ENCODE data around the gene FAM118B. TPM values are rescaled to one million over a fixed set of nuclear protein-coding genes. Genes with fewer than 3 reads are reported as not detected.

Gene FAM118B
- total RNA-seq, 1 experiment from 2014 or later, result 24.5 TPM

DNA sequence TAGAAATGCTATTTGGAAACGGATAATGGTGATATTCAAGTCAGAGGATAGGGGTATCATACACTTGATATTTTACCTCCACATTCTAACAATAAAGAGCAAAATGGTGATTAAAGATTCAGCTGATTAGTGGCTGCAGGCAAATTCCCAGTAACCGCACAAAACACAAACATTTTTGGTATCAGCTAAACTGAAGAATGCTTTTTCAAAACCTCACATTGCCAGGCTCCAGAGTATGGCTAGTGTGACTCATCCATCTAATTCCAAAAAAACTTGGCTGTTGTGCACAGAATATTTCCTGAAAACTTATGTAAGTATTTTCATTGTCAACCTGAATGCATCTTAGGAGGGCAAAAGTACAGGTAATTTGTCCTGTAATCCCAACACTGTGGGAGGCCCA is 46.2 kb downstream of the FAM118B start:
- Histone ChIP-seq H3K4me1 (no peaks in the 10 kb centered on the region), H3K27me3 (no peaks in the 10 kb centered on the region), H3K4me3 (no peak overlapping the region), H3K9me3 (replicated peaks) (no peaks in the 10 kb centered on the region), H3K27ac (no peak overlapping the region), H3K36me3 (peaks cover 11% of the 10 kb centered on the region; the same call in 1 of the 2 replicates)
- DNase-seq, result no peak

DNA sequence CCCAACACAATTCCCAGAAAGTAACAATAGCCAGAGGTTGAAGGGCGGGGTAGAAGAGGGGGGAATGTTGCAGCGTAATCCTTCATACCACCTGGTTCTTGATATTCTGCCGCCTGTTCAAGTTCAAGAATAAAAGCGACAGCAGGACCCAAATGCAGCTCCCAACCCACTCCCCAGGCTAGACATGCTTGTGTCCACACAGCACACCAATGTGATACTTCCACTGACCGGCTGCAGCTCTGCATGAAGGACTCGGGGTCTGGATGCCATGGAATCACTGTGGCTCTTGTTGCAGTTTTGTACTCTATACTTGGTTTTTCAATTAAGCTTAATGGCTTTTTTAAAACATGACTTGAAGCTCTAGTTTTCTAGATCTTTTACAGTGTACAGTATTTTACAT is 50.6 kb downstream of the FAM118B start:
- Histone ChIP-seq H3K27me3 (no peaks in the 10 kb centered on the region), H3K9me3 (replicated peaks) (no peaks in the 10 kb centered on the region), H3K4me1 (no peaks in the 10 kb centered on the region), H3K27ac (no peak overlapping the region), H3K36me3 (peaks cover 52% of the 10 kb centered on the region), H3K4me3 (no peak overlapping the region)
- DNase-seq, result no peak

DNA sequence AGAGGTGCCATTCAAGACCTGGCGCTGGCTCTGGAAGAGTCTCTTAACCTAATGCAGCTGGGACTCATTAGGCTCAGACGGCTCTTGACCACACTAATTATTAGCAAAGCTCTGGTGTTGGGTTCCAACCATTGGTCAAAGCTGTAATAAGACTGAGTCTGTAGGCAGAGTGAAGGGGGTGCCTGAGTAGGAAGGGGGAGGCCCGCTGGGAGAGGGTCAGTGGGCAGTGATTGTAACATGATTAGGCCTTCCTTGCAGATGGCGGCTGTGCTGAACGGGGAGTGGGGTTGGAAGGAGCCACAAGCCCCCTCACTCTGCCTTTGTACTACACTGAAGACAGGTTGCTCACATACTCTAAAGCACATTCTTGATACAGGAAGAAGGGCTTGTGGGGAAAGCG is 51.9 kb downstream of the FAM118B start:
- Histone ChIP-seq H3K27ac (no peak overlapping the region), H3K4me1 (no peaks in the 10 kb centered on the region), H3K27me3 (no peaks in the 10 kb centered on the region), H3K36me3 (peaks cover 52% of the 10 kb centered on the region), H3K4me3 (no peak overlapping the region), H3K9me3 (replicated peaks) (no peaks in the 10 kb centered on the region)
- DNase-seq, result no peak

DNA sequence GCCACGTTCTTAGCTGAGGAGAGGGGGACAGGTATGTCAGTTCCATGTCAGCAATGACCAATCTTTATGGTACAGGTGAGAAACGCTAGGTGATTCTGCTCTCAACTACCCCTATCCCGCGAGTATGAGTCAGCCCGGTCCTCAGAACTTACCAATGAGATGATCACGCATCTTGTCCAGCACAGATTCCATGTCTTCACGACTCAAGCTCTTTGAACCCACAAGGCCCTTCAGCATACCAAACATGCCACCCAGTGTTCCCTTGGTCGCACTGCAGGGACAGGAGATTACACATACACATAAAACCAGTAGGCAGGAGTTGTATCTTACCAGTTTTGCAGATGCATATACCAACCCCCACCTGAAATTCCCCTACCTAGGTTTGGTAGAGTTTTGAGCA is 54.2 kb downstream of the FAM118B start:
- Histone ChIP-seq H3K27ac (no peak overlapping the region), H3K36me3 (peaks cover 52% of the 10 kb centered on the region), H3K4me3 (no peak overlapping the region), H3K4me1 (no peaks in the 10 kb centered on the region), H3K9me3 (replicated peaks) (no peaks in the 10 kb centered on the region), H3K27me3 (no peaks in the 10 kb centered on the region)
- no peak for DNase-seq

DNA sequence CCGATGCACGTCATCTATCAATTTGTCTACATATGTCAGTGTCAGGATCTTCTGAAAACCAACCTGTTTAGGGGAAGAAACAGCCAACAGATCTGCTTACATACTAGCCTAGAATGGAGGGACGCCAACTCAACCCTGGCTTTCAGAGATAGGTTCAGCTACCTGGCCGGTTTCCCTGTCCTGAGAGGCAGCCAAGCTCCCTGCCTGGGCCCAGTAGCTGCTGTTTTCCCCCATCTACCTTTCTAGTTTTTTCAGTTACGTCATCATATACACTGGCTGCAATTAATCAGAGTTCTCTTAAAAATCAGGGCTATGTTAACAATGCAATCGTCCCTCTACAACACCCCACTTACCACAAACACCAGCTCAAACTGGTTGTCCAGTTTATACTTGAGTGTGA is 56.1 kb downstream of the FAM118B start:
- Histone ChIP-seq H3K4me1 (no peaks in the 10 kb centered on the region), H3K36me3 (peaks cover 45% of the 10 kb centered on the region), H3K9me3 (replicated peaks) (no peaks in the 10 kb centered on the region), H3K27me3 (no peaks in the 10 kb centered on the region), H3K4me3 (peak overlapping the region; percentile 79), H3K27ac (peak overlapping the region; percentile 81)
- no peak for DNase-seq

DNA sequence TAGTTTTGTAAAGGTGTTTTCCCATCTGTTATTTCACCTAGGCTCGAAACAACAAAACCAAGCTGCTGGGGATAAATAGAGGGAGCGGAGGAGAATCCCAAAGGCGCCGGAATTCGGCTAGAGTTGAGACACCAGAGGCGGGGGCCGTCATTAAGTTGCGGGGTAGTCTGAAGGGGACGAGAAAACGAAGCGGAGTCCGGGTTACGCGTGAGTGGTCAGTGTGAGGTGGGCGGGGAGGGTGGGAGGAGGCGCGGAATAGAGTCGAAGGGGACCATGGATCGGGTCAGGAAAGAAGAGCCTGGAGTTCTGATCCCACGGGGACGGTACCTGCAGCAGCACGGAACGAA is 56.8 kb downstream of the FAM118B start:
- Histone ChIP-seq H3K27me3 (no peaks in the 10 kb centered on the region), H3K36me3 (peaks cover 38% of the 10 kb centered on the region), H3K9me3 (replicated peaks) (no peaks in the 10 kb centered on the region), H3K27ac (peak overlapping the region; percentile 81), H3K4me1 (no peaks in the 10 kb centered on the region), H3K4me3 (peak overlapping the region; percentile 79)
- no peak for DNase-seq

DNA sequence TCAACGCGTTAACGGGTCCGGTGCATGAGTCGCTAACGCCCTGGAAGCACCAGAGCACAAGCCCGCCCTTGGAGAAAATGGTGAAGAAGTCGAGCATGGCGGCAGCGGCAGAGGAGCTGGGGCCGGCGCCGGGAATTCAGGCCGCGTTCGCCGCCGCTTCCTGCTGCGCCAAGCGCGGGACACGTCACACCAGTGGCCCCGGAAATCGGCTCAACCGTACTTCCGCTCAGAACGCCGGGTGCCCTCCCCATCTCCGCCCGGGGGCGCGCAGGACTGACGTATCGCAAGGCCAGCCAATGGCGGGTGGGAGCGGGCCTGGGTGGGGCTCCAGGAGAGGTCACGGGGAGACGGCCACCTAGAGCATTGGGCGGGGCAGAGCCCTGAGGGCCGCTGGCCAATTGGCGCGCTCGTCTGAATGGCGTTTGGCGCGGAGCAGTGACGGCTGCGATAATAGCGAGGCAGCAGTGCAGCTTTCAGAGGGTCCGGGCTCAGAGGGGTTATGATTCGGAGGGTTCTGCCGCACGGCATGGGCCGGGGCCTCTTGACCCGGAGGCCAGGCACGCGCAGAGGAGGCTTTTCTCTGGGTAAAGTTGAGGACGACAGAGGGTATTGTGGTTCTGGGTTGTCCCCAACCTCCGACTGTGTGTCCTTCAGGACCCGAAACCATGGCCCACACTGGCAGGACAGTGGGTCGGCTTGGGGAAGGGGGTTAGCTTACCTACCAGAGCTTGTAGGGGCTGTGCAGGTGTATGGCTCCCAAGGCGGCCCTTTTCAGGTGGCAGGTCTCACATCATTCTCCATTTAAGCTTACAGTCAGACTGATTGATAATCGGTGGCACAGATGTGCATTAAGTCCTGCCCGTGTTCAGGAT is 57.4 kb downstream of the FAM118B start, which contains the start of the genes FOXRED1 and SRPRA:
Gene FOXRED1, plus strand, starts transcription at position 447 of the 872 bp plus-strand sequence. Its CDS starts 53 bp downstream, at position 500.
Gene SRPRA, minus strand, starts transcription at position 188 of the 872 bp plus-strand sequence. Its CDS starts 91 bp downstream, at position 97.
- Histone ChIP-seq H3K9me3 (replicated peaks) (no peaks in the 10 kb centered on the region), H3K27me3 (no peaks in the 10 kb centered on the region), H3K36me3 (peaks cover 35% of the 10 kb centered on the region), H3K4me3 (peak within 1 kb of the TSS; percentile 79), H3K27ac (peak within 1 kb of the TSS; percentile 81), H3K4me1 (no peaks in the 10 kb centered on the region)
- DNase-seq, result peak; percentile 97 to 99

DNA sequence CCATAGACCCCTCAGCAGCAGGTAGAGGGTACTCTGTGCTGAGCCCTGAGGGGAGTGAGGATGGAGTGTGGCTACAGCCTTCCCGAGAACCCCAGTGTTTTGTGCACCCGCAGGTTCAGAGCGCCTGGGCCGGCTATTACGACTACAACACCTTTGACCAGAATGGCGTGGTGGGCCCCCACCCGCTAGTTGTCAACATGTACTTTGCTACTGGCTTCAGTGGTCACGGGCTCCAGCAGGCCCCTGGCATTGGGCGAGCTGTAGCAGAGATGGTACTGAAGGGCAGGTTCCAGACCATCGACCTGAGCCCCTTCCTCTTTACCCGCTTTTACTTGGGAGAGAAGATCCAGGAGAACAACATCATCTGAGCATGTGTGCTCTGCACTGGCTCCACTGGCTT is 65.7 kb downstream of the FAM118B start:
- Histone ChIP-seq H3K27me3 (no peaks in the 10 kb centered on the region), H3K9me3 (replicated peaks) (no peaks in the 10 kb centered on the region), H3K27ac (no peak overlapping the region), H3K4me1 (no peaks in the 10 kb centered on the region), H3K4me3 (no peak overlapping the region), H3K36me3 (peaks cover 7% of the 10 kb centered on the region)
- no peak for DNase-seq

DNA sequence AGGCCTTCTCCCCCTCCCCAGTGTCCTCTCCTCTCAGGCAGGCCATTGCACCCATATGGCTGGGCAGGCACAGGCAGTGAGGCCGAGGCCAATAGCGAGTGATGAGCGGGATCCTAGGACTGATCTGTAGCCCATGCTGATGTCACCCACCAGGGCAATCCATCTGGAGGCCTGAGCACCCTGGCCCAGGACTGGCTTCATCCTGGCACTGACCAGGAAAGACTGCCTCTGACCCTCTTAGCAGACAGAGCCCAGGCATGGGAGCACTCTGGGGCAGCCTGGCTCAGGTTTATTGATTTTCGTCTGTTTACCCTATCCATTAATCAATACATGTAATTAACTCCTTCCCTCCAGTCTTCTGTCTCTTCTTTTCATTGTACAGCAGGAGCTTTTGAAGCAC is 66.2 kb downstream of the FAM118B start:
- no peak for DNase-seq

DNA sequence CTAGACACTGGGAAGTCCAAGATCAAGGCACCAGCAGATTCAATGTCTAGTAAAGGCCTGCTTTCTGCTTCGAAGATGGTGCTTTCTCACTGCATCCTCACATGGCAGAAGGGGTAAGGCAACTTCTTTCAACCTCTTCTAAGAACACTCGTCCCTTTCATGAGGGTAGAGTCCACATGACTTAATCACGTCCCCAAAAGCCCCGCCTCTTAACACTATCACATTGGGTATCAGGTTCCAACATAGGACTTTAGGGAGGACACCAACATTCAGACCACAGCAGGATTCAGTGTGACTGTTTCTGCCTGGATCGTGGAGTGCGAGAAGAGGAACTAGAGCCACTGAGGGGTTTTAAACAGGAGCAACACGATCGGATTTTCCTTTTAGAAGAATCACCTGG is 67.6 kb downstream of the FAM118B start:
- no peak overlapping the region for H3K4me3 ChIP-seq
- no peak for DNase-seq
- no peaks in the 10 kb centered on the region for H3K9me3 ChIP-seq (replicated peaks)
- no peaks in the 10 kb centered on the region for H3K27me3 ChIP-seq
- H3K27ac ChIP-seq, result no peak overlapping the region
- peaks cover 2% of the 10 kb centered on the region for H3K36me3 ChIP-seq
- H3K4me1 ChIP-seq, result no peaks in the 10 kb centered on the region

More for the DNA sequence above, 66.2 kb downstream of the FAM118B start:
- Histone ChIP-seq H3K4me1 (no peaks in the 10 kb centered on the region), H3K27me3 (no peaks in the 10 kb centered on the region), H3K4me3 (no peak overlapping the region), H3K36me3 (peaks cover 7% of the 10 kb centered on the region), H3K27ac (no peak overlapping the region), H3K9me3 (replicated peaks) (no peaks in the 10 kb centered on the region)

DNA sequence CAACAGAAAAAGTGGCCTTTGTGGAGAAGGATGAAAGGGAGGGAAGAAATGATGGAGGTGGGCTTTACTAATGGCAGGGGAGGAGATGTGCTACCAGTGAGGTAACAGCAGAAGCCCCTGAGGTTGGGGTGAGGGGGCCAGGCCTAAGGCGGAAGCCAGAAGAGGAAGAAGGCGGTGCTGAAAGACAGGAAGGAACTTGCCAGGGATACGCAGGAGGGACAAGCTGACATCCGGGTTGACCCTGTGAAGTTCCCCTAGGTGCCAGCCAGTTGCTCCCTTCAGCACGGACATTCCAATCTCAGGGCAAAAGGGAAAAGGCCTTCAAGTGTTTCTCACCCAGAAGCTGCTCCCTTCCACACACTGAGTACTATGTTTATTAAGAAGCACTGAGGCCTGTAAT is 69.0 kb downstream of the FAM118B start:
- Histone ChIP-seq H3K4me1 (no peaks in the 10 kb centered on the region), H3K27me3 (no peaks in the 10 kb centered on the region), H3K9me3 (replicated peaks) (no peaks in the 10 kb centered on the region), H3K27ac (no peak overlapping the region), H3K36me3 (no peaks in the 10 kb centered on the region; the same call in 1 of the 2 replicates), H3K4me3 (no peak overlapping the region)
- no peak for DNase-seq

DNA sequence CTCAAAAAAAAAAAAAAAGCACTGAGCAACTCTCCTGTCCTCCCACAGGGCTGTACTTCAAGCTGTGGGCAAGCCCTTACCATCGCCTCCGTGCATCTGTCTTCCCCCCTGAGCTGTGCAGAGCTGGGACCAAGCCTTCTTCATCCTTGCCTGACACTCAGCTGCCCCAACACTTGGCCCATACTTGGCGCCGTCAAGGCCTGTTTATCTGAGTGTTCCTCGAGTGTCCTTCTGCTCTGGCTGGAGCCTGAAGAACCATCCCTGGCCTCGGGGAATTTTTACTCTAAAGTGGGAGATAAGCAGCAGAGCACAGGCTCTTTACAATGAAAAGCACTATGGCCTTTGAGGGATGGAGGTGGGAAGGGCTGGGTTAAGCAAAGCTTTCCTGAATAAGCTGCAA is 69.7 kb downstream of the FAM118B start:
- Histone ChIP-seq H3K4me1 (no peaks in the 10 kb centered on the region), H3K36me3 (no peaks in the 10 kb centered on the region), H3K27me3 (no peaks in the 10 kb centered on the region), H3K4me3 (no peak overlapping the region), H3K9me3 (replicated peaks) (no peaks in the 10 kb centered on the region), H3K27ac (no peak overlapping the region)
- no peak for DNase-seq

DNA sequence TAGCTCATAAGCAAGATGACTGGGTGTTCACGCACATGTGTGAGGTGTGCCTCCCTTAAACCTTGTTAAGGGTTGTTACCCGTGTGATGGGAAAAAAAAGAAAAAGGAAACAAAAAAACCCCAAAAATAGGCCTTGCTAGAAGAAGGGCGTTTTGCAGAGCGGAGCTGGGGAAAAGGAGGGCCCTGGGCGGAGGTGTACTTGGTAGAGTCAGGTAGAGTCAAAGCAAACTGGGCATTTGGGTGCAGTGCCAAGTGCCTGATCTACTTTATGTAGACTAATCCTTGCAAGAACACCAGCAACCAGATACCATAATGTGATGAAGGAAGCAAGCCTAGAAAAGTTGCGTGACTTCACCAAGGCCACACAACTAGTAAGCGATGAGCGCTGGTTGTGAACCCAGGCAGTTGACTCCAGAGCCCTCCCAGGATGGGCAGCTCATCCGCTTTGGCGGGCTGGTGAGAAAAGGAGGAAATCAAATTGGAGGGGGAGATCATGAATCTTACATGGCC is 70.1 kb downstream of the FAM118B start:
- H3K27me3 ChIP-seq, result no peaks in the 10 kb centered on the region
- no peaks in the 10 kb centered on the region for H3K36me3 ChIP-seq
- peak overlapping the region; percentile 77 for H3K4me3 ChIP-seq
- no peak overlapping the region for H3K27ac ChIP-seq
- DNase-seq, result no peak
- H3K4me1 ChIP-seq, result no peaks in the 10 kb centered on the region
- H3K9me3 ChIP-seq (replicated peaks), result no peaks in the 10 kb centered on the region

DNA sequence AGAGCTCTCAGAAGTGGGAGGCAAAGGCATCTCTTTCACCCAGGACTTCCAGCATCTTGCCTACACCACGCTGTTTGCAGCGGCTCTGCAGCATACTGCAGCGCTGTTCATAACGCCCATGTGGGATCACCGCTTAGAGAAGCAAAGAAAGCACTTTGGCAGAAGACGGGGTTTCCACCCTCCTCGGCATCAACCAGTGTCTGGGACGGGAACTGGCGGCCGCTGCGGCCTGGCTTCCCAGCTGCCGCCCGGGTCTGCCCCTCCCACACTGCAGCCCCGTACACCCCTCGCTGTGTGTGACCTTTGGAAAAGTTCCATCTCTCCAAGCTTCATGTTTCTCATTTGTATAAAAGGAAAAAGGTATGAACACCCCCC is 70.8 kb downstream of the FAM118B start:
- peak overlapping the region; percentile 77 for H3K4me3 ChIP-seq
- H3K27ac ChIP-seq, result 0 out of 2 replicates have a peak overlapping the region, but pooled peaks have one; percentile 29
- peak; percentile 35 to 54 for DNase-seq
- H3K36me3 ChIP-seq, result no peaks in the 10 kb centered on the region
- no peaks in the 10 kb centered on the region for H3K9me3 ChIP-seq (replicated peaks)
- no peaks in the 10 kb centered on the region for H3K4me1 ChIP-seq
- H3K27me3 ChIP-seq, result no peaks in the 10 kb centered on the region

DNA sequence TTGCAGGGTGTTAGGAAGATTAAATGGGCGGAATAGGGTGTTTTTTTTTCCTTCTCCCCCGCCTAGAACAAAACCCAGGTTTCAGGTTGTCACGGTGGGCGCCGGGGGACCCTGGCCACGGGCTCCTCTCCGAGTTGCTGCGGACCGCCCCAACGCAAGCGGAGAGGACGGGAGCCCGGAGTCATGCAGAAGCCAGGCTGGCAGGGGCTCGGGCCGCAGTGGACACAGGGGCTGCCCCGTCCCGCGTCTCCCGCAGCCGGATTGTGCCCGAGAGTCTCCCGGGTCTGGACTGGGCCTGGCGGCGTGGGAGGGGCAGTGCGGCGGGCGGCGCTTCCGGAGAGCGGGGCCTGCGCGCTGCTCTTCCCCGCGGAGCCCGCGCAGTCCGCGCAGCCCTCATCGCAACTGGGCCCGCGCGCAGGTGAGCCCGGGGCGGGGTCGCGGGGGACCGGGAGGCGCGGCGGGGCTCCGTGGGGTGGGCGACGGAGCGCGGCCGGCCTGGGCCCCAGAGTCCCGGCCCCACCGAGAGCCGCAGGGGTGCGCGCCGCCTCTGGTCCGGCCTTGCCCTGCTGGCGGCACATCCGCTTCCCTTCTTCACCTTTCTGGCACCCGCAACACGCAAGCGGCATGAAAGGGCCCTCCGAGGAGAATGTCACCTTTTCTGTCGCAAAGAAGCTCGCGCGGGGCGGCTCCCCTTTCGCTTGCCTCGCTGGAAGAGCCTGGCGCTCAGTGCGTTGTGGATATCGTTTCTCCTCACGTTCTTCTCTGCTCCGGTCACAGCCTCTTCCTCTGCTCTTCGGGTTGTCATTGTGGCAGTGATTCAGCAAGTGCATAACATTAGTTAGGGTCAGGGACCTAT is 71.4 kb downstream of the FAM118B start, which contains the start of gene TIRAP:
Gene TIRAP, plus strand, starts transcription at position 358 of the 856 bp plus-strand sequence. CDS start 7,802 bp downstream, outside the sequence.
- Histone ChIP-seq H3K9me3 (replicated peaks) (no peaks in the 10 kb centered on the region), H3K36me3 (no peaks in the 10 kb centered on the region), H3K27me3 (no peaks in the 10 kb centered on the region), H3K4me3 (peak within 1 kb of the TSS; percentile 77), H3K27ac (0 out of 2 replicates have a peak within 1 kb of the TSS, but pooled peaks have one; percentile 29), H3K4me1 (no peaks in the 10 kb centered on the region)
- DNase-seq, result peak; percentile 40 to 50
